PC-3 (cell line): Measurements from ENCODE around the gene RNU1-2. TPM values are rescaled to one million over a fixed set of nuclear protein-coding genes. Genes with fewer than 3 reads are reported as not detected.

Experiments used
- ATAC-seq: fragments of 200-7000 bp; cut with Tn5 transposase; 2 replicates; pipeline ENCODE4 v1.9.1; 2020; ENCODE audit warnings: mild to moderate bottlenecking, moderate library complexity
- BruUV-seq: library from RNA; stranded (reverse); fragments of 400-500 nt; replicated peaks from 2 replicates; lab custom pipeline; 2021; lab: Mats Ljungman, UMichigan
- CTCF ChIA-PET: fragments of 300-600 bp; sonication (Branson Sonifier 250); formaldehyde crosslinking; loops from one replicate; lab custom pipeline; 2022; ENCODE audit warnings: antibody characterized with exemption; lab: Charles Lee
- POLR2A ChIA-PET: fragments of 300-600 bp; sonication (Branson Sonifier 250); formaldehyde crosslinking; loops from one replicate; lab custom pipeline; 2022; ENCODE audit warnings: antibody characterized with exemption; ENCODE audit not compliant: unreplicated experiment; lab: Charles Lee
- DNase-seq: peaks from one replicate; pipeline ENCODE4 v3.0.0-alpha.2; 2015
- H2AFZ ChIP-seq: fragments of 300-600 bp; sonication (generic); 2 replicates; pipeline ENCODE4 v1.6.0; 2016; ENCODE audit warnings: antibody characterized with exemption, low read length
- H3F3A ChIP-seq: fragments of 300-600 bp; sonication (generic); one replicate; pipeline ENCODE4 v1.6.0; 2017; ENCODE audit warnings: antibody characterized with exemption, low read length, control low read depth, mild to moderate bottlenecking; ENCODE audit not compliant: unreplicated experiment
- H3K27ac ChIP-seq: fragments of 300-600 bp; sonication (generic); 2 replicates; pipeline ENCODE4 v1.5.1; 2016; ENCODE audit warnings: mild to moderate bottlenecking, low read length
- H3K27me3 ChIP-seq: fragments of 300-600 bp; sonication (generic); 2 replicates; pipeline ENCODE4 v1.6.1; 2016; ENCODE audit warnings: low read length, mixed read lengths
- H3K36me3 ChIP-seq: fragments of 300-600 bp; sonication (generic); 2 replicates; pipeline ENCODE4 v1.6.1; 2016; ENCODE audit warnings: low read depth, mixed run types, low read length, mixed read lengths
- H3K4me1 ChIP-seq: fragments of 300-600 bp; sonication (generic); 2 replicates; pipeline ENCODE4 v1.5.1; 2016; ENCODE audit warnings: low read length; ENCODE audit not compliant: insufficient read depth
- H3K4me2 ChIP-seq: fragments of 300-600 bp; sonication (generic); 2 replicates; pipeline ENCODE4 v1.6.0; 2016; ENCODE audit warnings: low read length
- H3K4me3 ChIP-seq: fragments of 300-600 bp; sonication (generic); 2 replicates; pipeline ENCODE4 v1.5.1; 2016; ENCODE audit warnings: mild to moderate bottlenecking, low read length, mixed read lengths
- H3K79me2 ChIP-seq: fragments of 300-600 bp; sonication (generic); 2 replicates; pipeline ENCODE4 v1.6.1; 2017; ENCODE audit warnings: low read length, mixed read lengths
- H3K9ac ChIP-seq: fragments of 300-600 bp; sonication (generic); 2 replicates; pipeline ENCODE4 v1.6.0; 2016; ENCODE audit warnings: mild to moderate bottlenecking, low read length
- H3K9me2 ChIP-seq: fragments of 300-600 bp; sonication (generic); replicated peaks from 2 replicates; pipeline ENCODE4 v1.6.1; 2016; ENCODE audit warnings: mixed run types, low read length, mixed read lengths
- H3K9me3 ChIP-seq: fragments of 300-600 bp; sonication (generic); 2 replicates; pipeline ENCODE4 v1.6.1; 2016; ENCODE audit warnings: low read length, mixed read lengths
- H4K20me1 ChIP-seq: fragments of 300-600 bp; sonication (generic); 2 replicates; pipeline ENCODE4 v1.6.1; 2016; ENCODE audit warnings: low read length, mixed read lengths
- CTCF ChIP-seq: fragments of 300-600 bp; sonication (generic); conservative IDR thresholded peaks from 2 replicates; pipeline ENCODE4 v1.5.1; 2017; ENCODE audit warnings: antibody characterized with exemption, low read depth, mild to moderate bottlenecking, low read length
- EZH2 ChIP-seq: fragments of 300-600 bp; sonication (generic); IDR thresholded peaks from one replicate; pipeline ENCODE4 v1.6.1; 2017; ENCODE audit warnings: antibody characterized with exemption, mild to moderate bottlenecking, low read length; ENCODE audit not compliant: unreplicated experiment
- EZH2phosphoT487 ChIP-seq: fragments of 300-600 bp; sonication (generic); IDR thresholded peaks from 2 replicates; pipeline ENCODE4 v1.6.1; 2018; ENCODE audit warnings: mild to moderate bottlenecking, antibody characterized with exemption, low read length, borderline replicate concordance
- intact Hi-C: fragments of 100-400 bp; cut with micrococcal nuclease; formaldehyde crosslinking; loops from 2 replicates; pipeline ENCODE4 v1.9.0; 2023
- total RNA-seq: library from RNA; depleted of rRNA; stranded (reverse); fragments of >200 nt; gene quantifications from 2 replicates; pipeline ENCODE4 v1.2.3, GENCODE V29; 2014

RNU1-2 gene
- total RNA-seq, 1 experiment from 2014 or later: under 0.01 TPM

GRCh38 chr1:16905110-16905867 lies 9.5 kb downstream of the RNU1-2 start:
- Histone ChIP-seq H3K27ac (peak overlapping the region; percentile 97), H3K27me3 (no peaks in the 10 kb centered on the region), H3K36me3 (no peaks in the 10 kb centered on the region), H3K79me2 (no peaks in the 10 kb centered on the region), H3K4me1 (peaks cover 16% of the 10 kb centered on the region; the same call in 1 of the 2 replicates), H3F3A (peaks cover 12% of the 10 kb centered on the region), H3K4me2 (peak overlapping the region; percentile 97), H2AFZ (peak overlapping the region; percentile 95), H3K9me3 (no peaks in the 10 kb centered on the region), H4K20me1 (no peaks in the 10 kb centered on the region), H3K9ac (peak overlapping the region; percentile 97), H3K4me3 (peak overlapping the region; percentile 83), H3K9me2 (no peaks in the 10 kb centered on the region)
- TSS peak; percentile 99 for BruUV-seq
- no peak for TF ChIP-seq EZH2phosphoT487
- no peak for TF ChIP-seq CTCF
- TF ChIP-seq EZH2: no peak
- DNase-seq: peak; percentile 77
- ChIA-PET CTCF (interaction anchor here (0.7 kb wide), 1 partner anchor 285 kb away, joined by 3 read pairs; no protein-coding TSS in a partner anchor), POLR2A (interaction anchor here (0.6 to 0.7 kb wide), 3 partner anchors 106 to 537 kb away, joined by 3 to 6 read pairs (median 5); partner anchors contain the start of gene ATP13A2)
- intact Hi-C loops: loop anchor here (2.0 kb wide), 1 partner anchor 284 kb away; no protein-coding TSS in a partner anchor
- ATAC-seq: peak; percentile 69

- DNase-seq: peak; percentile 13
Observed at GRCh38 chr1:16905868-16906702, 10.3 kb downstream of the RNU1-2 start.

More at GRCh38 chr1:16905868-16906702, 10.3 kb downstream of the RNU1-2 start:
- intact Hi-C loops: loop anchor here (2.0 kb wide), 1 partner anchor 285 kb away; no protein-coding TSS in a partner anchor
- H3K9me2 ChIP-seq: no peaks in the 10 kb centered on the region
- POLR2A ChIA-PET: no interaction called here
- CTCF ChIA-PET: no interaction called here
- H3K36me3 ChIP-seq: no peaks in the 10 kb centered on the region
- no peak for ATAC-seq
- TF ChIP-seq EZH2phosphoT487: no peak
- TF ChIP-seq EZH2: no peak
- no peak for TF ChIP-seq CTCF
- peak overlapping the region; percentile 37 for H3K27ac ChIP-seq
- no peak overlapping the region for H3K4me3 ChIP-seq
- H2AFZ ChIP-seq: no peak overlapping the region
- peaks cover 16% of the 10 kb centered on the region; the same call in 1 of the 2 replicates for H3K4me1 ChIP-seq
- no peaks in the 10 kb centered on the region for H4K20me1 ChIP-seq
- no peaks in the 10 kb centered on the region for H3K9me3 ChIP-seq
- no peak overlapping the region for H3K9ac ChIP-seq
- peaks cover 12% of the 10 kb centered on the region for H3F3A ChIP-seq
- no TSS peak for BruUV-seq
- H3K27me3 ChIP-seq: no peaks in the 10 kb centered on the region
- 0 out of 2 replicates have a peak overlapping the region, but pooled peaks have one; percentile 16 for H3K4me2 ChIP-seq
- H3K79me2 ChIP-seq: no peaks in the 10 kb centered on the region
